Liver (tissue), 9 donors: Measurements from ENCODE around the gene SOX8. TPM values are rescaled to one million over a fixed set of nuclear protein-coding genes. Genes with fewer than 3 reads are reported as not detected.

ENCODE experiments used
- DNase-seq: peaks from one replicate; pipeline ENCODE4 v3.0.0-alpha.2; 2017; ENCODE audit warnings: low spot score
- H3K27ac ChIP-seq, 2 donors: one replicate each; pipeline ENCODE4 v1.7.0; 2013; ENCODE audit warnings: inconsistent platforms in 2 of 2, low read length in 2 of 2, control low read depth in 1 of 2, low read depth in 1 of 2, mild to moderate bottlenecking in 1 of 2
- H3K27me3 ChIP-seq, 4 donors: one replicate each; pipeline versions ENCODE4 v1.6.1 to v1.7.0; 2013; ENCODE audit warnings: low read length in 3 of 4, inconsistent platforms in 1 of 4, mild to moderate bottlenecking in 1 of 4, moderate library complexity in 1 of 4; ENCODE audit not compliant: control insufficient read depth in 4 of 4, insufficient read depth in 4 of 4
- H3K36me3 ChIP-seq, 4 donors: one replicate each; pipeline versions ENCODE4 v1.6.1 to v1.7.0; 2013; ENCODE audit warnings: low read length in 3 of 4, mild to moderate bottlenecking in 3 of 4, low read depth in 1 of 4, moderate library complexity in 1 of 4; ENCODE audit not compliant: control insufficient read depth in 4 of 4, insufficient read depth in 3 of 4
- H3K4me1 ChIP-seq, 4 donors: one replicate each; pipeline versions ENCODE4 v1.6.1 to v1.7.0; 2013; ENCODE audit warnings: low read length in 3 of 4, mild to moderate bottlenecking in 3 of 4, moderate library complexity in 1 of 4; ENCODE audit not compliant: control insufficient read depth in 4 of 4, insufficient read depth in 4 of 4
- H3K4me3 ChIP-seq, 3 donors: one replicate each; pipeline versions ENCODE4 v1.6.1 to v1.7.0; 2013; ENCODE audit warnings: low read length in 3 of 3, control low read depth in 1 of 3, low read depth in 1 of 3, mild to moderate bottlenecking in 1 of 3
- H3K9ac ChIP-seq, 2 donors: one replicate each; pipeline ENCODE4 v1.7.0; 2013; ENCODE audit warnings: low read length in 2 of 2, mild to moderate bottlenecking in 2 of 2, moderate library complexity in 2 of 2, control low read depth in 1 of 2, low read depth in 1 of 2
- H3K9me3 ChIP-seq, 4 donors: one replicate each; pipeline versions ENCODE4 v1.6.1 to v1.7.0; 2013; ENCODE audit warnings: low read length in 3 of 4; ENCODE audit not compliant: control insufficient read depth in 4 of 4
- CTCF ChIP-seq: fragments of 150-350 bp; IDR thresholded peaks from 2 replicates; pipeline ENCODE4 v1.5.1; 2017; ENCODE audit warnings: improper control_type of control experiment, low read depth, low read length; ENCODE audit not compliant: missing input control
- EGR1 ChIP-seq, 2 donors: IDR thresholded peaks; 2 replicates each; pipeline ENCODE4 v1.6.1; 2016 to 2018; ENCODE audit warnings: antibody characterized with exemption in 2 of 2, low read depth in 2 of 2
- FOXA1 ChIP-seq: IDR thresholded peaks from 2 replicates; pipeline ENCODE4 v1.6.1; 2016; ENCODE audit warnings: antibody characterized with exemption
- FOXA2 ChIP-seq: IDR thresholded peaks from 2 replicates; pipeline ENCODE4 v1.6.1; 2016; ENCODE audit warnings: antibody characterized with exemption
- GABPA ChIP-seq, 2 donors: IDR thresholded peaks in 1 of 2; conservative IDR thresholded peaks in 1 of 2; 2 replicates each; pipeline ENCODE4 v1.6.1; 2016; ENCODE audit warnings: antibody characterized with exemption in 2 of 2, mild to moderate bottlenecking in 1 of 2, moderate library complexity in 1 of 2
- HNF4A ChIP-seq, 2 donors: conservative IDR thresholded peaks; 2 replicates each; pipeline ENCODE4 v1.6.1; 2016; ENCODE audit warnings: antibody characterized with exemption in 2 of 2, mild to moderate bottlenecking in 2 of 2
- HNF4G ChIP-seq: IDR thresholded peaks from 2 replicates; pipeline ENCODE4 v1.6.1; 2016; ENCODE audit warnings: antibody characterized with exemption
- JUND ChIP-seq, 2 donors: IDR thresholded peaks; 2 replicates each; pipeline ENCODE4 v1.6.1; 2016; ENCODE audit warnings: antibody characterized with exemption in 2 of 2
- NR2F2 ChIP-seq: IDR thresholded peaks from 2 replicates; pipeline ENCODE4 v1.6.1; 2016; ENCODE audit warnings: antibody characterized with exemption
- RAD21 ChIP-seq, 2 donors: IDR thresholded peaks; 2 replicates each; pipeline ENCODE4 v1.6.1; 2016; ENCODE audit warnings: antibody characterized with exemption in 2 of 2, mild to moderate bottlenecking in 2 of 2
- RXRA ChIP-seq, 2 donors: IDR thresholded peaks; 2 replicates each; pipeline ENCODE4 v1.6.1; 2017 to 2018; ENCODE audit warnings: antibody characterized with exemption in 2 of 2, mild to moderate bottlenecking in 1 of 2
- SP1 ChIP-seq: IDR thresholded peaks from 2 replicates; pipeline ENCODE4 v1.6.1; 2018; ENCODE audit warnings: antibody characterized with exemption, mild to moderate bottlenecking
- TAF1 ChIP-seq: conservative IDR thresholded peaks from 2 replicates; pipeline ENCODE4 v1.6.1; 2016; ENCODE audit warnings: antibody characterized with exemption, mild to moderate bottlenecking
- YY1 ChIP-seq: IDR thresholded peaks from 2 replicates; pipeline ENCODE4 v1.6.1; 2016; ENCODE audit warnings: antibody characterized with exemption, mild to moderate bottlenecking
- WGBS: extraction: QIAGEN DNeasy Blood & Tissue Kit; methylation state at CpG from one replicate; pipeline ENCODE4 v1.1.7; 2013; 5-methylcytosine and 5-hydroxymethylcytosine counted together
- polyA plus RNA-seq, 2 donors: library from polyadenylated mRNA; stranded (reverse) in 1 of 2; unstranded in 1 of 2; fragments of 200-250 nt in 1 of 2; fragments of >200 nt in 1 of 2; fragmentation: Nextera tagmentation in 1 of 2; extraction: Ambion mirVana in 1 of 2; gene quantifications; one replicate each; pipeline versions ENCODE4 v1.2.1 to v1.2.3, GENCODE V29; 2013 to 2015
- total RNA-seq, 2 donors: library from RNA; depleted of rRNA; stranded (reverse); fragments of >200 nt; gene quantifications; one replicate each; pipeline ENCODE4 v1.2.3, GENCODE V29; 2014
- TF ChIP-seq, protein P1 (sequence below): IDR thresholded peaks from 2 replicates; pipeline ENCODE4 v1.6.1; 2016; ENCODE audit warnings: antibody characterized with exemption
- TF ChIP-seq, protein P2 (sequence below): IDR thresholded peaks from 2 replicates; pipeline ENCODE4 v1.6.1; 2016; ENCODE audit warnings: antibody characterized with exemption
- TF ChIP-seq, protein P3 (sequence below): IDR thresholded peaks from 2 replicates; pipeline ENCODE4 v1.6.1; 2016; ENCODE audit warnings: antibody characterized with exemption
- TF ChIP-seq, protein P4 (sequence below): IDR thresholded peaks from 2 replicates; pipeline ENCODE4 v1.6.1; 2016; ENCODE audit warnings: antibody characterized with exemption, mild to moderate bottlenecking
- donor health status: healthy.
- donor health status: healthy.
- donor health status: healthy.
- donor health status: healthy.
- donor health status: healthy.

SOX8 gene
- total and polyA plus RNA-seq, 4 donors = 0.05 to 0.33 (median 0.17) TPM; not detected in 1

- TF ChIP-seq, protein P1, sequence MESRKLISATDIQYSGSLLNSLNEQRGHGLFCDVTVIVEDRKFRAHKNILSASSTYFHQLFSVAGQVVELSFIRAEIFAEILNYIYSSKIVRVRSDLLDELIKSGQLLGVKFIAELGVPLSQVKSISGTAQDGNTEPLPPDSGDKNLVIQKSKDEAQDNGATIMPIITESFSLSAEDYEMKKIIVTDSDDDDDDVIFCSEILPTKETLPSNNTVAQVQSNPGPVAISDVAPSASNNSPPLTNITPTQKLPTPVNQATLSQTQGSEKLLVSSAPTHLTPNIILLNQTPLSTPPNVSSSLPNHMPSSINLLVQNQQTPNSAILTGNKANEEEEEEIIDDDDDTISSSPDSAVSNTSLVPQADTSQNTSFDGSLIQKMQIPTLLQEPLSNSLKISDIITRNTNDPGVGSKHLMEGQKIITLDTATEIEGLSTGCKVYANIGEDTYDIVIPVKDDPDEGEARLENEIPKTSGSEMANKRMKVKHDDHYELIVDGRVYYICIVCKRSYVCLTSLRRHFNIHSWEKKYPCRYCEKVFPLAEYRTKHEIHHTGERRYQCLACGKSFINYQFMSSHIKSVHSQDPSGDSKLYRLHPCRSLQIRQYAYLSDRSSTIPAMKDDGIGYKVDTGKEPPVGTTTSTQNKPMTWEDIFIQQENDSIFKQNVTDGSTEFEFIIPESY = no peak
- TF ChIP-seq NR2F2 (no peak), CTCF (no peak), RAD21 (IDR thresholded peaks at IDR 0.05) (no peak), EGR1 (IDR thresholded peaks at IDR 0.05; ENCODE audit: low read depth in 2 of 2) (no peak), YY1 (no peak), JUND (IDR thresholded peaks at IDR 0.05) (no peak), TAF1 (no peak), FOXA2 (no peak), GABPA (IDR thresholded peaks at IDR 0.05 in 1 of 2, conservative IDR thresholded peaks at IDR 0.05 in 1 of 2) (no peak), HNF4A (conservative IDR thresholded peaks at IDR 0.05) (no peak), FOXA1 (no peak), SP1 (no peak), HNF4G (no peak)
- TF ChIP-seq, protein P2, sequence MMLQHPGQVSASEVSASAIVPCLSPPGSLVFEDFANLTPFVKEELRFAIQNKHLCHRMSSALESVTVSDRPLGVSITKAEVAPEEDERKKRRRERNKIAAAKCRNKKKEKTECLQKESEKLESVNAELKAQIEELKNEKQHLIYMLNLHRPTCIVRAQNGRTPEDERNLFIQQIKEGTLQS = no peak
- TF ChIP-seq, protein P3, sequence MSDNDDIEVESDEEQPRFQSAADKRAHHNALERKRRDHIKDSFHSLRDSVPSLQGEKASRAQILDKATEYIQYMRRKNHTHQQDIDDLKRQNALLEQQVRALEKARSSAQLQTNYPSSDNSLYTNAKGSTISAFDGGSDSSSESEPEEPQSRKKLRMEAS = no peak
- TF ChIP-seq, protein P4, sequence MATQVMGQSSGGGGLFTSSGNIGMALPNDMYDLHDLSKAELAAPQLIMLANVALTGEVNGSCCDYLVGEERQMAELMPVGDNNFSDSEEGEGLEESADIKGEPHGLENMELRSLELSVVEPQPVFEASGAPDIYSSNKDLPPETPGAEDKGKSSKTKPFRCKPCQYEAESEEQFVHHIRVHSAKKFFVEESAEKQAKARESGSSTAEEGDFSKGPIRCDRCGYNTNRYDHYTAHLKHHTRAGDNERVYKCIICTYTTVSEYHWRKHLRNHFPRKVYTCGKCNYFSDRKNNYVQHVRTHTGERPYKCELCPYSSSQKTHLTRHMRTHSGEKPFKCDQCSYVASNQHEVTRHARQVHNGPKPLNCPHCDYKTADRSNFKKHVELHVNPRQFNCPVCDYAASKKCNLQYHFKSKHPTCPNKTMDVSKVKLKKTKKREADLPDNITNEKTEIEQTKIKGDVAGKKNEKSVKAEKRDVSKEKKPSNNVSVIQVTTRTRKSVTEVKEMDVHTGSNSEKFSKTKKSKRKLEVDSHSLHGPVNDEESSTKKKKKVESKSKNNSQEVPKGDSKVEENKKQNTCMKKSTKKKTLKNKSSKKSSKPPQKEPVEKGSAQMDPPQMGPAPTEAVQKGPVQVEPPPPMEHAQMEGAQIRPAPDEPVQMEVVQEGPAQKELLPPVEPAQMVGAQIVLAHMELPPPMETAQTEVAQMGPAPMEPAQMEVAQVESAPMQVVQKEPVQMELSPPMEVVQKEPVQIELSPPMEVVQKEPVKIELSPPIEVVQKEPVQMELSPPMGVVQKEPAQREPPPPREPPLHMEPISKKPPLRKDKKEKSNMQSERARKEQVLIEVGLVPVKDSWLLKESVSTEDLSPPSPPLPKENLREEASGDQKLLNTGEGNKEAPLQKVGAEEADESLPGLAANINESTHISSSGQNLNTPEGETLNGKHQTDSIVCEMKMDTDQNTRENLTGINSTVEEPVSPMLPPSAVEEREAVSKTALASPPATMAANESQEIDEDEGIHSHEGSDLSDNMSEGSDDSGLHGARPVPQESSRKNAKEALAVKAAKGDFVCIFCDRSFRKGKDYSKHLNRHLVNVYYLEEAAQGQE = no peak
- peaks cover 0 to 2% (median 0%) of the 10 kb centered on the region in 4 donors for H3K27me3 ChIP-seq
- H3K9ac ChIP-seq = no peak overlapping the region
- H3K4me1 ChIP-seq = peaks cover 3 to 23% (median 9%) of the 10 kb centered on the region in 4 donors
- WGBS = 72% methylated on average over 9 of the region's 9 CpGs
- no peaks in the 10 kb centered on the region for H3K9me3 ChIP-seq
- no peak overlapping the region for H3K27ac ChIP-seq
- H3K36me3 ChIP-seq = no peaks in the 10 kb centered on the region
- DNase-seq = no peak
- H3K4me3 ChIP-seq = no peak overlapping the region
Measured at GRCh38 chr16:978403-978802, 3.2 kb upstream of the SOX8 start.

DNA sequence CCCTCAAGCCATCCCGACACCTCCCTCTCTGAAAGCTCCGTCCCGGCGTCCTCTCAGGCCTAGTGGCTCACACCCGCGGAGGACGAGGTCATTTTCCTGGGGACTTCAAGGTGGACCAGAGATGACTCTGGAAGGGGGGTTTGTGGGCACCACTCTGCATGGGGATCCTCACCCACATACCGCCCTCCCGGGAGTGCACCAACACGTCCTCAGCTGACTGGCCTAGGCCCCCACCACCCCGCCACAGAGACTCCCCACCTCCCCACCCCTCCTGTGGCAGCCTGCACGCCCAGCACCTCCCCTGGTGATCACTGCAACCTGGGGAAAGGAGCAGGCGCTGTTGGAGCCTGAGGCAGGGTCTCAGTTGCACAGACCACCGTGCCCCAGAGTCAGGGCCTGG, 2.4 kb upstream of the SOX8 start:
- Histone ChIP-seq H3K4me3 (no peak overlapping the region), H3K27me3 (peaks cover 0 to 3% (median 1%) of the 10 kb centered on the region in 4 donors), H3K36me3 (no peaks in the 10 kb centered on the region), H3K27ac (no peak overlapping the region), H3K9ac (no peak overlapping the region), H3K4me1 (peaks cover 3 to 23% (median 9%) of the 10 kb centered on the region in 4 donors), H3K9me3 (no peaks in the 10 kb centered on the region)
- no peak for DNase-seq
- WGBS = 81% methylated on average over 14 of the region's 14 CpGs
- no peak for TF ChIP-seq JUND (IDR thresholded peaks at IDR 0.05)
- TF ChIP-seq FOXA2 = no peak
- TF ChIP-seq, protein P3 = no peak
- no peak for TF ChIP-seq GABPA (IDR thresholded peaks at IDR 0.05 in 1 of 2, conservative IDR thresholded peaks at IDR 0.05 in 1 of 2)
- TF ChIP-seq HNF4G = no peak
- no peak for TF ChIP-seq HNF4A (conservative IDR thresholded peaks at IDR 0.05)
- TF ChIP-seq, protein P2 = no peak
- TF ChIP-seq SP1 = no peak
- TF ChIP-seq, protein P1 = no peak
- no peak for TF ChIP-seq RXRA (IDR thresholded peaks at IDR 0.05)
